COLO668 (cell line): ENCODE measurements around the gene GALNT9.
"Not testable (repeated sequence)": the region's sequence is repeated elsewhere in the genome, so short reads cannot be mapped to it uniquely, and the experiment has no call there.

Experiments
- DNase-seq: peaks from one replicate; lab custom pipeline; 2025; ENCODE audit not compliant: unreplicated experiment; lab: John Stamatoyannopoulos, UW

GALNT9 gene

DNA sequence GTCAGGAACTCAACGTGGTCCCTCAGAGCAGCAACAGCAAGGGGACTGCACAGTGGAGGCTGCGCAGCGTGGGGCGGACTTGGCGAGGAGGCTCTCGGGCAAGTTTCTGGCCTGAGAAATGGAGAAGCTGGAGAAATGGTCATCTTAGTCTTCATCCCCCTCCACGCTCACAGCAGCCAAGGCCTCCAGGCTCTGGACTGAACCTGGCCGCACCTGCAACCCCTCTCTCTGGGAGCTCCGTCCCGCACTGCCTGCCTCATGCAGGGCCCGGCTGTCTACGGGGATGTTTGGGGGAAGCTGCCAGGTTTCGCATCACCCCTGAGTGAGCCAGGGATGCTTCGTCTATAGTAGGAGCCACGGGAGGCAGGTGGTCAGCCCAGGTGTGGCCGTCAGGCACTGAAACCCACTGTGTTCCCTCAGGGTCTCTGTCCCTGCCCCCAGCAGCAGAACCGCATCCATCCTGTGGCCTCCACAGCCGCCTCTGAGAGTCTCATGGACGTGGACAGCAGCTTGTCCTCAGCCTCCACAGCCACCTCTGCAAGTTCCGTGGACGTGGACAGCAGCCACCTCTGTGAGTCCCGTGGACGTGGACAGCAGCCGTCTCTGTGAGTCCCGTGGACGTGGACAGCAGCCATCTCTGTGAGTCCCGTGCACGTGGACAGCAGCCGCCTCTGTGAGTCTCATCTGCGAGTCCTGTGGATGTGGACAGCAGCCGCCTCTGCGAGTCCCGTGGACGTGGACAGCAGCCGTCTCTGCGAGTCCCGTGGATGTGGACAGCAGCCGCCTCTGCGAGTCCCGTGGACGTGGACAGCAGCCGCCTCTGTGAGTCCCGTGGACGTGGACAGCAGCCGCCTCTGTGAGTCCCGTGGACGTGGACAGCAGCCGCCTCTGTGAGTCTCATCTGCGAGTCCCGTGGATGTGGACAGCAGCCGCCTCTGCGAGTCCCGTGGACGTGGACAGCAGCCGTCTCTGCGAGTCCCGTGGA lies 29.1 kb upstream of the GALNT9 start:
- not testable (repeated sequence) for DNase-seq

DNA sequence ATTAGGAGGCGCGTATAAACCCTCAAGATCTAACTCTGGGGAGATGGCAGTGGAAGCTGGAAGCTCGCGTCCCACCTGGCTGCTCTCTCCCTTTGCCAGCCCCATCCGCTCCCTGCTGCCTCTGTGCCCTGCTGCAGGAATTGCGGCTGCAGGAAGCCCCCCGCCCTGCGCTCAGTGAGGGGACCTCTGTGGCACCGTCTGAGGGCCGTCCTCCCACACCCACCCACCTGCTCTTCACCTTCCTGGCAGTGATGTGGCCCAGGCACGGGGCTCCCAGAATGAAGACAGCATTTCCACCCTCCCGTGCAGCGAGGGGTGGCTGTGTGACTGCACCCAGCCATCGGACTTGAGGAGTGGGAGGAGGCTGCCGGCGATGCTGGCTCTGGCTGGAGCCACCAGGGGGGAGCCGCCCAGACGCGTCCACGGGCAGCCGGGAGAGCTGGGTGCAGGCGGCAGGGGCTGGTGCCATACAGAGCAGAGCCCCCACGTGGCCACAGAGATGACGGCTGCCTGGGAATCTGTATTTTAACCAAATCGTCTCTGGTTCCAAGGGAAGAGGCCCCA lies 28.3 kb upstream of the GALNT9 start:
- no peak for DNase-seq

DNA sequence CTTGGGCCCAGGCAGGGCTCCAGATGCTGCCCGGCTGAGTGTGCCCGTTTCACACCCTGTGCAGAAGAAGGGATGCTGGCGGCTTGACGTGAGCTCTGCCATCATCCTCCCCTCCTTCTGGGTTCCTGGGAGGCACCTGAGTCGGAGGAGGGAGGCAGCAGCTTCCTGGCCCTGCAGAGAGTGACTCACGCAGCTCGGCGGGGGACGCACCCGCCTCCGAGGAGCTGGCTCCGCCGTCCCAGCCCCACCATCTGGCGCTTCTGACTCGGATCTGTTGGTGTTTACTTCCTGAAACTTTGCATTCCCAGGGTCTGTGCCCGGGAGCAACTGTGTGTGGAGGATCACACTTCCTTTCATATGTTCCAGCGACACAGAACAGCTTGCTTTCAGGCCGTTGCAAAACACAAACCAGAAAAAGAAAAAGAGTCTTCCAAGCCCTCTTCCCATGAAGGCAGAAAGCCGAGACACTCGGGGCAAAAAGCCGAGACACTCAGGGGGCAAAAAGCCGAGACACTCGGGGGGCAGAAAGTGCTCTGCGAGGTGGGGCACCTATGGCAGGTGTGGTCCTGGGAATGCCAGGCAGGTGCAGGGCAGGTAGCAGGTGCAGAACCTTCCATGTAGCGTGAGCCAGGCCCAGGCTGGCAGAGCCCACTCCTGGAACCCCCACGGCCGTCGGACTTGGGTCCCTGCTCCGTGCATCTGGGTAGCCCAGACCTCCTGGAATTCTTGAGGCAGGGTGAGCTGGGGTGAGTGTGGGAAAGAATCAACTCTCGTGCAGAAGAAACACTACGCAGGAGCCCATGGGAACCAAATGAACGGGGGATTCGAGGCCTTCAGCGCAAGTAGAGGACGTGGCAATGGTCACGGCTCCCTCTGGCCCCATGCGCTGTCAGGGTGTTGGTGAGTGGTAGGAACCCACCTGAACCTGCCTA lies 27.6 kb upstream of the GALNT9 start:
- DNase-seq, result peak; percentile 21

DNA sequence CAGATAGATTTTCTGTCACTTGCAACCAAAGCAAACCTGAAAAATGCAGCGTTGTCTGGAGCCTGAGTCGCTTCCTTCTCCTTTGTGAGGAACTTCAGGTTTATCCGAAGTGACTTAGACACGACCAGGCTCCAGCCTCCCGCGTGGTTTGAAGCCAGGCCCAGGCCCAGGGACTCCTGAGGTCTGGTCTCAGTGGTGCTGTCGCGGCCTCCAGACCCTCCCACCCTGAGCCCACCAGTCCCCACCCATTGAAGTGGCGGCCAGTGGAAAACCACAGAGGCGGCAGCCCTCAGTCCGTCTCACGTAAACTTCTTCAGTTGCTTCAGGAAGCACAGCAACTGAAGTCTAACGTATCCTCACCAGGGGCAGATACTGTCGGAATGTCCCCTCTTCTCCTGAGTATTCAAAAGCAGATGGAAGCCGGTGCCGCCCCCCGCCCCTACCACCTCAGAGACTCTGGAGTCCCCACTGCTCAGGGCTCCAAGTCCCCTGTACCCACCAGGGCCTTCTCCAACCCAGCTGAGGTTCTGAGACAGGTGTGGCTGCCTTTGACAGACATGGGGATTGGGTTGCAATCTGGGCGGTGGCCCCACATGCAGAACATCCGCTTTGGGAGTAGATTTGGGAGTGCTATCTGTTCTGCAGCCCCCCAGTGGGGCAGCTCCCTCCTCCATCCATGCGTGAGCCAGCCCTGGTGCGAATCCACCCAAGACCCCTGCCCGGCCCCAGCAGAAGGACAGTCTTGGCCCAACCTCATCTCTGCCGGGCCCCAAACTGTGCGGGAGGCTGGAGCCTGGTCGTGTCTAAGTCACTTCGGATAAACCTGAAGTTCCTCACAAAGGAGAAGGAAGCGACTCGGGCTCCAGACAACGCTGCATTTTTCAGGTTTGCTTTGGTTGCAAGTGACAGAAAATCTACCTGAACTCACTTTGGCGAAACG lies 26.6 kb upstream of the GALNT9 start:
- DNase-seq, result no peak

DNA sequence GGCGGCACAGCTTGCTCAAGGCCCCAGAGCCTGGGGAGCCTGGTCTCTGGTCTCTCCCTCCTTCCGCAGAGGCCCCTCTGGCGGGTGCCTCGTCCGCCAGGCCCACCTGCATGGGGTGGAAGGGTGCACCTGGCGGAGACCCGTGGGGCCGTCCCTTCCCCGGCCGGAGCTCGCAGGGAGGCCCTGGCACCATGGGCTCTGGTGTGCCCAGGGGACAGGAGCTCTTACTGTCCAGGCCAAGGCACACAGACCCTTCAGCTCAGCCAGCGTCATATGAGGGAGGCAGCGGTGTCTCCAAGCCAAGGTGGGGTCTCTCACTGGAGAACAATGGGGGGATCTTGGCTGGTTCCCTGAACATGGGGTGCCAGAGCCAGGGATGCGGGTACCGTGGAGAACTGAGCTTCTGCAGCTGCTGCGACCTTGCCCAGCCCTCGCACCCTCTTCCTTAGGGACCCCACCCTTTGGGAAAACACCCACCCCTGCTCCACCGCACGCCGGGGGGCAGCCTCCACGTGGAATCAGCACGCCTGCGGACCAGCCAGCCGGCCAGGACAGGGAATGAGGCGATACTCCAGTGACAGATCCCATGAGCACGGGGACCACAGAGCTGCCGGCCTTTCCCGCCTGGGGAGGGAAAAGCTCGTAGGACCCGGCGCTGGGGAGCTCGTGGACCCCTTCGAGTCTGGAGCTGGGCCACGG lies 25.7 kb upstream of the GALNT9 start:
- DNase-seq, result no peak

DNA sequence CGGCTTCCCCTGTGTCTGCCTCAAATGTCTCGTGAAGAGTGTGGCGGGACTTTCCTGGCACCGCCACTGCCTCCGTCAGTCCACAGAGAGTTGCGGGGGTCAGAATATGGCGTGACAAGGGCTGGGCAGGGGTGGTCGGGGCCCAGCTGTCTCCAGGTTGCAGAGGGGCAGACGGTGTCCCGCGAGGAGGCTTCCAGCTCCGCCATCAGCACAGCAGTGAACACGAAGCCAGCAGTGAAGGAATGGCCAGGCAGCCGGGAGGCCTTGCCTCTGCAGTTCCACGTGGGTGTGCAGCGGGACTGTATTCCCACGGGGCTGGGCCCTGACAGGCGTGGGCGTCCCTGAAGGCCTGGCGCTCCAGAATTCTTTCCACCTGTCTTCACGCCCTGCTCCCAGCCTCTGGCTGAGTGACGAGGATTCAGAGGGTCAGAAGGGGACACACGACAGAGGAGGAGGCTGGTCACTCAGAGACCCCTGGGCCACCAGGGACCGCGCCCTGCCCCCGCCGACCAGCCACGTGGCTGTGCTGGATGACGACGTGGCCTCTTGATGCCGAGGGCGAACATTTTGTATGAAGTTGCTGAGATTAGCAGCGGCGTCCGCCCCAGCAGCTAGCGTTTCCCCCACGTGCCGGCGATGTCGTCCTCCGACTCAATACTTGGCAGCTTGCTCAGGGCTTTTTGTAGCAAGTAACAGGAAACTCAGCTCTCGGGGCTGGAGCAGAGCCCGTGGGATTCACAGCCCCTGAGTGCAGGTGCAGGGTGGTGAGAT lies 25.0 kb upstream of the GALNT9 start:
- DNase-seq, result no peak

DNA sequence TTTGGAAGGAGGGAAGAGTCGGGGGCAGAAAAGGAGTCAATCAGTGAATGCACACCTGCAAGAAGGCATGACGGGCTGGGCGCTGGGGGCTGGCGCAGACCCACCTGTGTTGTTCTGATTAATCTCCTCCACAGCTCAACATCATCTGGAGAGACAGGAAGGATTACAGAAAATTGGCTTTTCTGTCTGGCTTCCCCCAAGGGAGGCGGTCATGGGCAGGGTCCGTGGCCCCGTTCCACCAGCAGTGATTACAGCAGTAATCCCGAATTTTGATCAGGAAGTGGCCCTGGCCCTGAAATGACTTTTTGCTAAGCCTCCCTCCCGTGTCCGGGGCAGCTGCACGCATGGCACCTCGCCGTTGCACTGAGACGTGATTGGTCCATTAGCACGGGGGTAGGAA lies 24.4 kb upstream of the GALNT9 start:
- DNase-seq, result no peak

DNA sequence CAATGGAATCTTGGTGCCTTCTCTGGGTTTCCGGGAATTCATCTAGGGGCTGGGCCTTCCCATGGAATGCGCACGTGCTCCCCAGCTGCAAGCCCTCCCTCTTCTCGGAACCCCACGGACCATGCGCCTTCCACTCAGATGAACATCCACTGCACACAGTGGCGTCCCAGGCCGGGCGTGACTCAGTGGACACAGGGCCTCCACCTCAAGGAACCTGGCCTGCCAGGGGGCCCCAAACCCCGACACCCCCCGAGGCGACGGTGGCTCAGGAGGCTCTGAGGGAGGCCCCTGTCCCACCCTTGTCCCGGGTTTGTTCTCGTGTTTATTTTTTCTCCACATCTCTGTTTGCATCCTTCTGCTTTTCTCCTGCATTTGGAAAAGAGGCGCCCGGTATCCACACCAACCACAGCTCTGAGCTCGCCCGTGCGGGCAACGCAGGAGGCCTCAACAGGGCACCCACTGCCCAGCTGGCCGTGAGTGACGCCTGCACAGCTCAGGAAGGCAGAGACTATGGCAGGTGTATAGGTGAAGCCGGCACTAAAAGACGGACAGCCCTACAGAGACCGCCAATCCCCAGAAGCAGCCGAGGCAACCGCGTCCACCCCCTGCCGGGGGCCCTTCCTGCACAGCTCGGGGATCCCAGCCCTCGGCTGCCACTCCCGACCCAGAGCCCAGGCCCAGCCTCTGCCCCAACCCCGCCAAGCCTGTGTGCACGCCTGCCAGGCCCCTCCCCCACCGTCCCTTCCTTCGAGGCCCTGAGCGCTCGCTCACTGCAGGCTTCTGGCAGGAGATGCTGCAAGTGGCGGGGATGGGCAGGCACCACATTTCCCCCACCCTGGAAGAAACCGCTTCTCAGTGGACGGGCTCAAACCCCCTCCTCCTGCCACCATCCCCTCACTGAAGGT lies 23.8 kb upstream of the GALNT9 start:
- no peak for DNase-seq

DNA sequence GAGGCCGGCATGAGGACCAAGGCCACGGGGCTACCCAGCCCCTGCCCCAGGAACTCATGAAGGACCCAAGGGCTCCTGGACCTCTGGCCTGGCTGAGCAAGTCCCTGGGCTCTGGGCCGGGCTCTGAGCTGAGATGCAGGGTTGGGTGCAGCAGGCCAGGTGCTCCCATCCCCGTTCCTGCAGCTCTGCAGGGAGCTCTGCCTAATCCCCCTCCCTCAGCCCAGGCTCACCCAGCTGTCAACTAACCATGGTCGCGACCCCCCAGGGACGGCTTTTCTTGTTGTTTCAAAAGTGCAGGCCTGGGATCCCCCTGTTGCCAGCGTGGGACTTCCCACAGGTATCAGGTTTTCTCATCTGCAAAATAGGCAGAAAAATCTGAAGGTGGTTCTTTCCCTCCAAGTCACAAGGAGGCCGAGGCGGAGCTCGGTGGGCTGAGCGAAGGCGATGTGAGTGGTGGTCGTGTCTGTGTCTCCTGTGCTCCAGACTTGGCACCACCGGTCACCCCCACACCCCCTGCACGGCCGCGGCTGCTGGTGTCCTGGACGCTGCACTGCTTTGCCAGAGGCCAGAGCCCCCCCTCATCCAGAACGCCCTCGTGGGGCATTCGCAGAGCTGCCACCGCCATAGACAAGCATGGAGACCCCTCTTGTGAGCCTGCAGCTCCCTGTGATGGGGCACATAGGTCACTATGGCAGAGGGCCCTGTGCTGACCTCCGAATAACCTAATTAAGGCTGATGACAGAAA lies 22.5 kb upstream of the GALNT9 start:
- DNase-seq, result no peak

DNA sequence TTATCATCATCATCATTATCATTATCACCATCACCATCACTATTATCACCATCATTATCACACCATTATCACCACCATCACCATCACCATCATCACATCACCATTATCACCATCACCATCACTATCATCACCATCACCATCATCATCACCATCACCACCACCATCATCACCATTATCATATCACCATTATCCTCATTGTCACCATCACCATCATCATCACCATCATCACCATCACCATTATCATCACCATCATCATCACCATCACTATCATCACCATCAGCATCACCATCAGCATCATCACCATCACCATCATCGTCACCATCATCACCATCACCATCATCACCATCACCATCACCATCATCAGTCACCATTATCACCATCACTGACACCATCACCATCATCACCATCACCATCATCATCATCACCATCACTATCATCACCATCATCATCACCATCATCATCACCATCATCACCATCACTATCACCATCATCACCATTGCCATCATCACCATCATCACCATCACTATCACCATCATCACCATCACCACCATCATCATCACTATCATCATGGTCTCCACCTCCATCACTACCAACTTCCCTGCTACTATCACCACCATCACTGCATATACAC lies 20.2 kb upstream of the GALNT9 start:
- DNase-seq, result no peak

DNA sequence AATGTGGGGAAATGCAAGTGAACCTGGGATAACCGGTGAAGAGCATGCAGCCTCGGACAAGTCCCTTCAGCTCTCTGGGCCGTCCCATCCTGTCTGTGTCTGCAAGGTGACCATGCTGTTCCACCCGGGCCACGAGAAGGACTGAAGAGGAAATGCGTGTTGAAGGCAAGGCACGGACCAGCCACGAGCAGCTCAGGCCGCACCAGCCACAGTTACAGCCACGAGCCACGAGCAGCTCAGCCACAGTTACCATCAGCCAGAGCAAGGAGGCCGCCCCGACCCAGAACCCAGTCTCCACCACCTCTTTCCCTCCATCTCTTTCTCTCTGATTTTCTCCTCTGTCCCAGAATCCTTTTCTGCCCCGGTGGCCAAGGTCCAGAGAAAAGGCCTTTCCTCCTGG lies 18.8 kb upstream of the GALNT9 start:
- no peak for DNase-seq

DNA sequence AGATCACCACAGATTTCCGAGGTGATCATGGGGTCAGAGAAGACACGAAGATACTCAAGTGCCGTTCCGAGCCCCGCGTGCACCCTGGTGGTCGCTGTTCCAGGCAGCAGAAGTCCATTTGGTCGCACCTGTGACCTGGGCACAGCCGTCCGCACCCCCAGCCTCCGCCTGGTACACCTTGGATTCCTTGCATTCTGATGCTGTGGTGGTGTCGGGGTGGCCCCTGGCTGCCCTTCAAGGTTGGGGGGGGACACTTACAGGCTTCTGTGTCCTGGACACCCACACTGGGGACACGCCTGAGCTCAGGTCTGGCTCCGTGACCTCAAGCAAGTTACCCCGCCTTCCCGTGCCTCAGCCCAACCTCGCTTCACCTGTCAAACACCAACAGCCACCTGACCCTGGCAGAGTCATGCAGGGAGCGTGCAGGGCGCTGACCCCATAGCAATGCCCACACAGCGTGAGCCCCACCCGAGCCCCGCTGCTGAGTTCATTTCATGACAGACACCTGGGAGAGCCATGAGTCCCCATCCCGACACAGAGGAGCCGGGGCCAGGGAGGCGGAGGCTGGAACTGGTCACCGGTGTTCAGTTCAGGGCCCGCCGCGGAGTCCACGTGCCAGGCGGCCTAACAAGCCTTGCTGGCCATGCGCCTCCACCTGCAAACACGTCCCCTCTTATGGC lies 17.9 kb upstream of the GALNT9 start:
- no peak for DNase-seq

DNA sequence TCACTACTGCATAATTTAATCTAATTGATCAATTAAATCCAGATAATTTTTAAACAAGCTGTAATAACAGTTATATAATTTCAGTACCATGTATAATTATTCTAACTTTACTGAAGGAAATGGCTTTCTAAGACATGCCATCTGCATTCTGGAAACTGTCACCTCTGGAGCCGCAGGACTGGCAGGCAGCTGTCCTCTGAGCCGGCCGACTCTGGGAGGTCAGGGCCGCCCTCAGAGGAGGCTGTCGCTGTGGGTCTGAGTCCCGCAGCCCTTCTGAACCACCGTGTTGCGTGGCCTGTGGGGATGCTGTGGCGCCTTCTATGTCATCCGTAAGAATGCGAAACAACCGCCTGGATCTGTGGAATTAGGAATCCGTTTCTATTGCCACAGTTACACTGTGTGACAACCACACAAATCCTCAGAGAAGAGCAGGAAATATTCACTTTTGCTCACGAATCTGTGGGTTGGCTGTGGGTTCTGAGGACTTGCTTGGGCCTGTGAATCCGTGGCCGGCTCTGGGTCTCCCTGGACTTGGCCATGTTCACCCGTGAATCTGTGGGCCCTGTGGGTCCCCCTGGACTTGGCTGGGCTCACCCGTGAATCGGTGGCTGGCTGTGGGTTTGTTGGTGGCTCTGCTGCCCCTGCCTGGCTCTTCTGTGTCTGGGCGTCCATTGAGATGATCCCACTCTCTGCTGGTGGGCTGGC lies 17.2 kb upstream of the GALNT9 start:
- DNase-seq, result no peak

DNA sequence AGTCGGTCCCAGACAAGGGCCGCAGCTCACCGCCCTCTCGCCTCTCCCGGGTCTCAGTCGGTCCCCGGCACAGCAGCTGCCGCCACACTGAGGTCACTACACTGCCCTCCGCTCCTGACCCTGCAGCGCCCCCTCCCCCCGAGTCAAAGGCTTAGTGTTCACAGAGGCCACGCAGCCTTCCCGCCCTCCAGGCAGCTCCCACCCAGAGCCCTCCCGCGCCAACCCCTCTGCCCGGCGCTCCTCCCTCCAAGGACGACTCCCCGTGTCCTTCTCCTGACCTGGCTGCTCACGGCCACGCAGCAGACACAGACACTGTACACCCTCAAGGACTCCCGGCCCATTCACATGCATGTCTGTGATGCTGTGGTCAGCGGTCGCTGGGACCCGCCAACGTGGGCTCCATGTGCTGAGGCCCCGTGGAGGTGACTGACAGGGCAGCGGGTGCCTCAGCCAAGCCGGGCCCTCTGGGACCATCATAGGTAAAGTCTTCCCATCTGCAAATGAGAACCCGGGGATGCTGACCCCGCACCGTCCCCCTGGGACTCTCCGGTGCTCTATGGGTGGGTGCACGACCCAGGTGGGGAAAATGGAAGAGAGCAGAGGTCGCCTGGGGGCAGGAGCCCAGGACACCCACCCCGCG lies 16.3 kb upstream of the GALNT9 start:
- no peak for DNase-seq

DNA sequence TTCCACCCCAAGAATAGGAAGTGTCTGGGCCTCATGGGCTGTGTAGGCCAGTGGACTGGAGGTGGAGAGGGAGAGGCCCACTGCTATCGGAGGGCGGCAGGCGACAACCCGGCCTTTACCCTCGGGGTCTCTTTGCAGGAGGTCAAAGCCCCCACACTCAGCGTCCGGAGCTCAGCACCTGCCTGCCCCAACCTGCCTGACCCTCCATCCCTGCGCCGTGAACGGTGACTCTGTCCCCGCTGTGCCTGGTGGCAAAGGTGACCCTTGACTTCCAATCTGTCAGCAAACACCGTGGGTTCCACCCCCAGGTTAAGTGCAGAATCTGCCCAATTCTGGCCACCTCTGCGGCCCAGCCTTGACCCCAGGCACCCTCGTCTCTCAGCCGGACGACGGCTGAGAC lies 15.7 kb upstream of the GALNT9 start:
- DNase-seq, result no peak
